Gastrocnemius medialis (tissue), 4 donors: Measurements from ENCODE around the gene PLAGL2.

ENCODE experiments used
- CTCF ChIP-seq, 5 experiments: fragments of 450-650 bp in 3 of 5; fragments of 200-600 bp in 2 of 5; sonication (generic) in 2 of 5; IDR thresholded peaks in 4 of 5; conservative IDR thresholded peaks in 1 of 5; 1 replicate in 4 of 5; 2 replicates in 1 of 5; pipeline ENCODE4 v1.5.1; 2016 to 2019; ENCODE audit warnings: antibody characterized with exemption in 5 of 5, mild to moderate bottlenecking in 3 of 5, moderate library complexity in 3 of 5
- POLR2A ChIP-seq, 2 donors: fragments of 450-650 bp; IDR thresholded peaks; one replicate each; pipeline ENCODE4 v1.6.1; 2017; ENCODE audit warnings: antibody characterized with exemption in 2 of 2, mild to moderate bottlenecking in 2 of 2, moderate library complexity in 2 of 2

- TF ChIP-seq CTCF (IDR thresholded peaks at IDR 0.05 in 4 of 5, conservative IDR thresholded peaks at IDR 0.05 in 1 of 5) = no peak
- TF ChIP-seq POLR2A (IDR thresholded peaks at IDR 0.05) = no peak
Observed at GRCh38 chr20:32188376-32189122, 19.0 kb downstream of the PLAGL2 start.
